Measurements from ENCODE around the gene RBBP6. TPM values are rescaled to one million over a fixed set of nuclear protein-coding genes. Genes with fewer than 3 reads are reported as not detected.
A peak's percentile ranks its signal among the peaks of the same experiment; 100 is the strongest.

RBBP6 gene
- total RNA-seq, 1 donor from 2014 or later = 56.9 TPM

DNA sequence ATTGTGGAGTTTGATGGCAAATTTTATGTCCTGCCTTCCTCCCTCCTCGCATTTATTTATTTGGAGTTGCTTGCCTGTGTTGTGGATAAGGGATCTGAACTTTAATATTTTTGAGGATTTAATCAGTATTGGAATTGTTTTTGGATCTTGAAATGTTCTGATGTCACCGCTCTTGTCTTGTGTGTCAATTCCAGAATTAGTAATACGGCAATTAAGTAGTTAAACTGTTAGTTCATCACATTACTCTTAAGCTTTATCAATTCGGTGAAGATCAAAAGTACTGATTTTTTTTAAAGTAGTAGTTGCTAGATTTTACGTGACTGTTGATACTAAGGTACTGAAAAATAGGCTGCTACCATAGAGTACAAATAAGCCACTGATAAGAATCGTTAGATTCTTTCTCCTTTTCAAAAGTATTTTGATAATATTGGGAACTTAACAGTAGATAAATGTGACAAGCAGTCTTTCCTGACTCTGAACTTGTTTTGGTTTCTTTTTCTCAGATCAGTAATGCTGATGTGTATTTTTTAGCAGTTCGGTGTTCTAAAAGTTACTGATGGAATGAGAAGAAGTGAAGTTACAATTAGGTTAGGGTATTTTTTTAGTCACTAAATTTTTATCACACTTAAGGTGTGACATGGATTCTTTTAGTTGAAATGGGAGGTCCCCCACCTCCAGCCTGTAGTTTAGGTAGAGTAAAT, 2.0 kb downstream of the RBBP6 start:
- peak overlapping the region; percentile 85 for H3K4me3 Mint-ChIP-seq (ENCODE audit: unreplicated experiment)
- peaks cover 7% of the 10 kb centered on the region for H3K27me3 Mint-ChIP-seq (ENCODE audit: unreplicated experiment)
- no peaks in the 10 kb centered on the region for H3K36me3 Mint-ChIP-seq (ENCODE audit: unreplicated experiment)
- TF ChIP-seq, protein P1, sequence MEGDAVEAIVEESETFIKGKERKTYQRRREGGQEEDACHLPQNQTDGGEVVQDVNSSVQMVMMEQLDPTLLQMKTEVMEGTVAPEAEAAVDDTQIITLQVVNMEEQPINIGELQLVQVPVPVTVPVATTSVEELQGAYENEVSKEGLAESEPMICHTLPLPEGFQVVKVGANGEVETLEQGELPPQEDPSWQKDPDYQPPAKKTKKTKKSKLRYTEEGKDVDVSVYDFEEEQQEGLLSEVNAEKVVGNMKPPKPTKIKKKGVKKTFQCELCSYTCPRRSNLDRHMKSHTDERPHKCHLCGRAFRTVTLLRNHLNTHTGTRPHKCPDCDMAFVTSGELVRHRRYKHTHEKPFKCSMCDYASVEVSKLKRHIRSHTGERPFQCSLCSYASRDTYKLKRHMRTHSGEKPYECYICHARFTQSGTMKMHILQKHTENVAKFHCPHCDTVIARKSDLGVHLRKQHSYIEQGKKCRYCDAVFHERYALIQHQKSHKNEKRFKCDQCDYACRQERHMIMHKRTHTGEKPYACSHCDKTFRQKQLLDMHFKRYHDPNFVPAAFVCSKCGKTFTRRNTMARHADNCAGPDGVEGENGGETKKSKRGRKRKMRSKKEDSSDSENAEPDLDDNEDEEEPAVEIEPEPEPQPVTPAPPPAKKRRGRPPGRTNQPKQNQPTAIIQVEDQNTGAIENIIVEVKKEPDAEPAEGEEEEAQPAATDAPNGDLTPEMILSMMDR (IDR thresholded peaks at IDR 0.05; ENCODE audit: partially characterized antibody, unreplicated experiment) = no peak
- peaks cover 11% of the 10 kb centered on the region for H3K4me1 Mint-ChIP-seq (ENCODE audit: low read depth, unreplicated experiment)
- no peak for DNase-seq
- H3K9me3 Mint-ChIP-seq (ENCODE audit: unreplicated experiment) = peaks cover 7% of the 10 kb centered on the region
- peak overlapping the region; percentile 90 for H3K27ac Mint-ChIP-seq (ENCODE audit: unreplicated experiment)

DNA sequence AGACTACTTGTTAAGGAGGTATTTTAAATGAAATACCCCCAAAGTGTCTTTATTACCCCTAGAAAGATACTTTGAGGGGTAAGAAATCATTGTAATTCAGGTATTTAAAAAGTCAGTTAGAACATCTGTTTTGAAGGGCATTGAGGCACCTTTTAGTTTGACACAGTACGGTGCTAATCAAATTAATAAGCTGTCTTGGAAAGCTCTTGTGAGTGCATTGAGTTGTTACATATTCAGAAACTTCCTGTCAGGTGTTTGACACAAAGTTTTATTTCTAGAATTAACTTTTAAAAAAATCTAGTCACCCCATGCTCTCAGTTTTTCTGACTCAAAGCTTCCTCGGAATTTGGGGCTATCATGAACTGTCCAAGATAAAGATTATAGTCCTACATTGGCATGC, 4.6 kb downstream of the RBBP6 start:
- H3K36me3 Mint-ChIP-seq (ENCODE audit: unreplicated experiment) = no peaks in the 10 kb centered on the region
- no peak for DNase-seq
- peak overlapping the region; percentile 65 for H3K4me3 Mint-ChIP-seq (ENCODE audit: unreplicated experiment)
- peaks cover 7% of the 10 kb centered on the region for H3K27me3 Mint-ChIP-seq (ENCODE audit: unreplicated experiment)
- TF ChIP-seq, protein P1 (IDR thresholded peaks at IDR 0.05; ENCODE audit: partially characterized antibody, unreplicated experiment) = no peak
- peaks cover 11% of the 10 kb centered on the region for H3K4me1 Mint-ChIP-seq (ENCODE audit: low read depth, unreplicated experiment)
- H3K9me3 Mint-ChIP-seq (ENCODE audit: unreplicated experiment) = peaks cover 7% of the 10 kb centered on the region
- no peak overlapping the region for H3K27ac Mint-ChIP-seq (ENCODE audit: unreplicated experiment)

DNA sequence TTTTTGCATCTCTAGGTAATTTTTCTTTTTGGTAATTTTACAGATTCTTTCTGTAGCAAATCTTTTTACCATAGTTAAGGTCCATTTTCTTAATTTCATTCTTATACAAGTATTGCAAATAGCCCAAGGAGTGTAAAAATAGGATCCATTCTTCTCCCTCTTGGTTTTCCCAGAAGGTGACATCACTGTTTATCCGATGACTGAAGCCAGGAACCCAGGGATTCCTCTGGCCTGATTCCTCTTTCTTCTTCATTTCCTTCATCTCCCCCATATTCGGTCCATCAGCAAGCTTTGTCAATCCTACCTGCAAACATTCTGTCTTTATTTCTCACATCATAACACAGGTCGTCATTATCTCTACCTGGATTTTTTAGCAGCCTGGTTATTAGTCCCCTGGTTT, 5.3 kb downstream of the RBBP6 start:
- peaks cover 5% of the 10 kb centered on the region for H3K27me3 Mint-ChIP-seq (ENCODE audit: unreplicated experiment)
- DNase-seq = no peak
- no peak overlapping the region for H3K27ac Mint-ChIP-seq (ENCODE audit: unreplicated experiment)
- peaks cover 5% of the 10 kb centered on the region for H3K9me3 Mint-ChIP-seq (ENCODE audit: unreplicated experiment)
- no peaks in the 10 kb centered on the region for H3K36me3 Mint-ChIP-seq (ENCODE audit: unreplicated experiment)
- TF ChIP-seq, protein P1 (IDR thresholded peaks at IDR 0.05; ENCODE audit: partially characterized antibody, unreplicated experiment) = no peak
- H3K4me1 Mint-ChIP-seq (ENCODE audit: low read depth, unreplicated experiment) = peaks cover 11% of the 10 kb centered on the region
- no peak overlapping the region for H3K4me3 Mint-ChIP-seq (ENCODE audit: unreplicated experiment)

DNA sequence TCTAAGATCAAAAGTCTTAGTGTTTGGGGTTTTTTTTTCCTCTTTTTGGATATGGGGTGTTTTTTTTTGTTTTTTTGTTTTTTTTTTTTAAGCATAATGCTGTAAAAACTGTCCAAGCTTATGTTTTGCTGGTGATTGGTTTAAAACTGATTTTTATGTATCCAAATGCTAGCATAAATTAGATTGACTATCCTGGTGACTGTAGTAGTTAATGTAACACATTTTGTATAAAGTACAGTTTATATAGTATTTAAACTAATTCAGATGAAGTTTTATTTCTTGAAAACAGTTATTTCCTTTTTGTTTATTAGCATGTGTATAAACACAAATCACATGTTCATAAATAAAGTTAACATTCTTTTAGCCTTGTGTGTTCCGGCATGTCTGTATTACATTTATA, 10.9 kb downstream of the RBBP6 start:
- no peak overlapping the region for H3K27ac Mint-ChIP-seq (ENCODE audit: unreplicated experiment)
- TF ChIP-seq, protein P1 (IDR thresholded peaks at IDR 0.05; ENCODE audit: partially characterized antibody, unreplicated experiment) = no peak
- H3K4me3 Mint-ChIP-seq (ENCODE audit: unreplicated experiment) = no peak overlapping the region
- no peaks in the 10 kb centered on the region for H3K36me3 Mint-ChIP-seq (ENCODE audit: unreplicated experiment)
- H3K4me1 Mint-ChIP-seq (ENCODE audit: low read depth, unreplicated experiment) = no peaks in the 10 kb centered on the region
- no peaks in the 10 kb centered on the region for H3K27me3 Mint-ChIP-seq (ENCODE audit: unreplicated experiment)
- H3K9me3 Mint-ChIP-seq (ENCODE audit: unreplicated experiment) = no peaks in the 10 kb centered on the region
- DNase-seq = no peak

DNA sequence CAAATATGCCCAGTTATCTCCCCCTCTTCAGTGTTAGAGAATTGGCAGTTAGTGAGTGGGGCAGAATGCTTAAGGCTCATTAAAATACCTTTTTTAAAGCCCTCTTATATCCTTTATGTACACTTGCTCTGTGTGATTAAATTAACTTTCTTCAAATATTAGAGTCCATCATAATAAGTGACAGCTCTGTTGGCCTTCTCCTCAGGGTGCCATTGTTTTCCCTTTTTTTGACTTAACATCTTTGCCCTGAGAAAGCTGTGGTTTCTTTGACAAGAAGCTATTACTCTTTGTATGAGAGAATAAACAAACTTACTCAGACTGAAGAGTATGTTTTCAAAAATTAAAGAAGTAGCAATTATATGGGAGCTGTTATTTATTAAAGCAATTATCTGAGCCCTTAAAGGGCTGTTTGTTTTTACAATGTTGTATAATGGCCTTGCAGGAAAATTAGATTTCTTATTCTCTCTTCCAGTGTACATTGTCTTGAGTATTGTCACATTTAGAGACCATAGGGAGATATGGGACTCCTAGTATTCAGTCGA, 13.4 kb downstream of the RBBP6 start:
- no peak for DNase-seq
- no peaks in the 10 kb centered on the region for H3K36me3 Mint-ChIP-seq (ENCODE audit: unreplicated experiment)
- H3K4me1 Mint-ChIP-seq (ENCODE audit: low read depth, unreplicated experiment) = no peaks in the 10 kb centered on the region
- H3K9me3 Mint-ChIP-seq (ENCODE audit: unreplicated experiment) = no peaks in the 10 kb centered on the region
- TF ChIP-seq, protein P1 (IDR thresholded peaks at IDR 0.05; ENCODE audit: partially characterized antibody, unreplicated experiment) = no peak
- H3K27me3 Mint-ChIP-seq (ENCODE audit: unreplicated experiment) = no peaks in the 10 kb centered on the region
- no peak overlapping the region for H3K4me3 Mint-ChIP-seq (ENCODE audit: unreplicated experiment)
- no peak overlapping the region for H3K27ac Mint-ChIP-seq (ENCODE audit: unreplicated experiment)

Measured in glutamatergic neuron (in vitro differentiated cells).